OCI-LY3 (cell line): ENCODE measurements around the gene ARL8A.
"Not testable (repeated sequence)": the region's sequence is repeated elsewhere in the genome, so short reads cannot be mapped to it uniquely, and the experiment has no call there.

Source experiments
- H2AFZ ChIP-seq: fragments of 200-600, 300-600 bp; shearing (Covaris generic); 2 replicates; pipeline ENCODE4 v1.6.0; 2014; ENCODE audit warnings: antibody characterized with exemption, low read depth, low read length
- H3K27ac ChIP-seq: fragments of 200-600, 300-600 bp; sonication (generic); 2 replicates; pipeline ENCODE4 v1.5.1; 2014; ENCODE audit warnings: mild to moderate bottlenecking, low read length, moderate library complexity, mixed read lengths
- H3K27me3 ChIP-seq: fragments of 200-600, 300-600 bp; sonication (generic); 2 replicates; pipeline ENCODE4 v1.6.1; 2014; ENCODE audit warnings: low read depth, low read length, mixed read lengths
- H3K36me3 ChIP-seq: fragments of 200-600, 300-600 bp; sonication (generic); replicated peaks from 2 replicates; pipeline ENCODE3; 2014; ENCODE audit warnings: low read depth, low read length, mixed read lengths
- H3K4me1 ChIP-seq: fragments of 300-600, 200-600 bp; sonication (generic); 2 replicates; pipeline ENCODE4 v1.6.1; 2014; ENCODE audit warnings: low read length, mixed read lengths
- H3K4me2 ChIP-seq: fragments of 200-600, 300-600 bp; sonication (generic); 2 replicates; pipeline ENCODE4 v1.6.1; 2014; ENCODE audit warnings: low read length, mixed read lengths
- H3K4me3 ChIP-seq: fragments of 300-600, 200-600 bp; sonication (generic); 2 replicates; pipeline ENCODE4 v1.5.1; 2014; ENCODE audit warnings: antibody characterized with exemption, mild to moderate bottlenecking, low read length, moderate library complexity
- H3K79me2 ChIP-seq: fragments of 300-600, 200-600 bp; shearing (Covaris generic); 2 replicates; pipeline ENCODE4 v1.6.1; 2014; ENCODE audit warnings: mild to moderate bottlenecking, low read length, mixed read lengths
- H3K9ac ChIP-seq: fragments of 300-600, 200-600 bp; shearing (Covaris generic); 2 replicates; pipeline ENCODE4 v1.6.0; 2014; ENCODE audit warnings: mild to moderate bottlenecking, low read length, moderate library complexity
- H3K9me3 ChIP-seq: fragments of 200-600, 300-600 bp; shearing (Covaris generic); 2 replicates; pipeline ENCODE4 v1.6.1; 2014; ENCODE audit warnings: low read length, mixed read lengths; ENCODE audit not compliant: insufficient read depth
- H4K20me1 ChIP-seq: fragments of 200-600, 300-600 bp; sonication (generic); 2 replicates; pipeline ENCODE4 v1.6.1; 2016; ENCODE audit warnings: low read length, mixed read lengths; ENCODE audit not compliant: insufficient read depth
- EZH2phosphoT487 ChIP-seq: fragments of 200-600 bp; shearing (Covaris generic); IDR thresholded peaks from 2 replicates; pipeline ENCODE4 v1.6.1; 2018; ENCODE audit warnings: antibody characterized with exemption, mixed run types, low read depth
- TF ChIP-seq, protein P1 (sequence below): fragments of 200-600, 300-600 bp; sonication (generic); IDR thresholded peaks from 2 replicates; pipeline ENCODE4 v1.5.1; 2014; ENCODE audit warnings: antibody characterized with exemption, low read length, low read depth

ARL8A gene

DNA sequence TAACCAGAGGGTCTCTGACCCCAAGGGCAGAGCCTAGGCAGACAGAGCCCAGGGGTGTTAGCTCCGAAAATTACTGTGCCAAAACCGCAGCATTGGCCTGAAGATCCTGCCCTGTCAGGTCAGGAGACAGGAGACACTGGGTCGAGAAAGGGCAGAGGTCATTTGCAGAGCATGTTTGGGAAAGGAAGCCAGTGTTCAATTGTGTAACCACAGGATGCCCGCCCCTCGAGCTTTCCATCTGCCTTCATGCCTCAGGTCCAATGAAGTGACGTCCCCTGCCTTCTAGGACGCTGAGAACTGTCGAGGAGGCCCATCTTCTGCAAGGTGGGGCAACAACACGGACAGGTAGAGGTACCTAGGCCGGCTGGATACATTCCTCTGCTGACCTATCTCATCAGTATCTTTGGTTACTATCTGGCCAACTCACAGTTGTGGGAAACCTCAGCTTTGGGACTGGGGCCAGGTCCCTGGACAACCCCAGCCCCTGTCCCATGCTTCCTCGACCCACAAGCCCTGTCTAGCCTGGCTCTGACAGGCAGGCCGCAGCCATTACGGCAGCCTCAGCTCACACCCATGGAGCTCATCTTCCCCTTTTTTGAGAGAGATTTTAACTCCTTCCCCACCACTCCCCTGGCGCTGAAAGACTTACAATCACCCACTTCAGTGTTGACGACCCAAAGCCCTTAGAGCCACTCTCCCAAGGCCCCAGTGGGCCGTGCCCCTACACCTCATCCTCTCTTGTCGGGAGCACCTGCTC, 1.3 kb downstream of the ARL8A start:
- H3K79me2 ChIP-seq: peaks cover 64% of the 10 kb centered on the region
- no peak overlapping the region for H2AFZ ChIP-seq
- H3K4me1 ChIP-seq: peaks cover 13% of the 10 kb centered on the region
- peaks cover 23% of the 10 kb centered on the region for H3K36me3 ChIP-seq
- no peaks in the 10 kb centered on the region for H3K27me3 ChIP-seq
- peak overlapping the region; percentile 94 for H3K4me2 ChIP-seq
- TF ChIP-seq EZH2phosphoT487: no peak
- TF ChIP-seq, protein P1, sequence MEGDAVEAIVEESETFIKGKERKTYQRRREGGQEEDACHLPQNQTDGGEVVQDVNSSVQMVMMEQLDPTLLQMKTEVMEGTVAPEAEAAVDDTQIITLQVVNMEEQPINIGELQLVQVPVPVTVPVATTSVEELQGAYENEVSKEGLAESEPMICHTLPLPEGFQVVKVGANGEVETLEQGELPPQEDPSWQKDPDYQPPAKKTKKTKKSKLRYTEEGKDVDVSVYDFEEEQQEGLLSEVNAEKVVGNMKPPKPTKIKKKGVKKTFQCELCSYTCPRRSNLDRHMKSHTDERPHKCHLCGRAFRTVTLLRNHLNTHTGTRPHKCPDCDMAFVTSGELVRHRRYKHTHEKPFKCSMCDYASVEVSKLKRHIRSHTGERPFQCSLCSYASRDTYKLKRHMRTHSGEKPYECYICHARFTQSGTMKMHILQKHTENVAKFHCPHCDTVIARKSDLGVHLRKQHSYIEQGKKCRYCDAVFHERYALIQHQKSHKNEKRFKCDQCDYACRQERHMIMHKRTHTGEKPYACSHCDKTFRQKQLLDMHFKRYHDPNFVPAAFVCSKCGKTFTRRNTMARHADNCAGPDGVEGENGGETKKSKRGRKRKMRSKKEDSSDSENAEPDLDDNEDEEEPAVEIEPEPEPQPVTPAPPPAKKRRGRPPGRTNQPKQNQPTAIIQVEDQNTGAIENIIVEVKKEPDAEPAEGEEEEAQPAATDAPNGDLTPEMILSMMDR: no peak
- H3K9ac ChIP-seq: peak overlapping the region; percentile 93
- peak overlapping the region; percentile 95 for H3K4me3 ChIP-seq
- peaks cover 46% of the 10 kb centered on the region for H4K20me1 ChIP-seq
- H3K27ac ChIP-seq: peak overlapping the region; percentile 74
- no peaks in the 10 kb centered on the region for H3K9me3 ChIP-seq

DNA sequence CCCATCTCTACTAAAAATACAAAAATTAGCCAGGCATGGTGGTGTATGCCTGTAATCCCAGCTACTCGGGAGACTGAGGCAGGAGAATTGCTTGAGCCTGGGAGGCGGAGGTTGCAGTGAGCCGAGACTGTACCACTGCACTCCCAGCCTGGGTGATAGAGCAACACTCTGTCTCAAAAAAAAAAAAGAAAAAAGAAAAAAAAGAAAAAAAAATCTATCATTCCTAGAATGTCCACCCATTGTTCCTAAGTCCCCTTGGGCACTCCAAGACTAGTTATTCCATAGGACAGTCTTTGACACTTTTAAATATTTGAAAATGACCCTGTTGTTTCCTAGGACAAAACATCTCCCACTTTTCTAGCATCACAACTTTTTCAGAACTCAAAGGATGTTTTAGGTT, 3.1 kb downstream of the ARL8A start:
- Histone ChIP-seq H3K4me1 (peaks cover 13% of the 10 kb centered on the region), H3K36me3 (peaks cover 26% of the 10 kb centered on the region), H3K79me2 (peaks cover 70% of the 10 kb centered on the region), H4K20me1 (peaks cover 53% of the 10 kb centered on the region)
- H3K9ac ChIP-seq, H3K4me2 ChIP-seq, H3K27ac ChIP-seq, H2AFZ ChIP-seq, H3K9me3 ChIP-seq, H3K27me3 ChIP-seq, H3K4me3 ChIP-seq: not testable (repeated sequence)

DNA sequence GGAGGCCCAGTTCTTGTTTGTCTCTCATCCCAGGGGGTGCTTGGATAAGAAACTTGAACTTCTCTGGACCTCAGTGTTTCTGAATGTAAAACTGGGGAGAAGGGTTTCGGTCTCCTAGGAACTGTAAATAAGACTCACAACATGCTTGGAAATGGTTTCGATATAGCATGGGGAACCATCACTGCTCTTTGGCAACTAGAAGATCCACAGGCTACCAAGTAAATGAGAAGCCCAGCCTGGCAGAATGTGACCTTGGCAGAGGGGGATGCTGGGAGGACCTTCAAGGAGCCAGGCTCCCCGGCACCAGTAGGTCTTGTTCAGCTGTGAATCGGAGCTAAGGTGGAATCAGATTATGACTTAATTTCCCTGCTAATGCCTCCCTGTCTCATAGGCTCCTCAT, 3.7 kb downstream of the ARL8A start:
- H3K79me2 ChIP-seq: peaks cover 70% of the 10 kb centered on the region
- peaks cover 26% of the 10 kb centered on the region for H3K36me3 ChIP-seq
- no peak overlapping the region for H3K9ac ChIP-seq
- no peaks in the 10 kb centered on the region for H3K27me3 ChIP-seq
- H3K4me3 ChIP-seq: no peak overlapping the region
- no peak overlapping the region for H3K27ac ChIP-seq
- H3K4me2 ChIP-seq: no peak overlapping the region
- peaks cover 54% of the 10 kb centered on the region for H4K20me1 ChIP-seq
- H3K4me1 ChIP-seq: peaks cover 13% of the 10 kb centered on the region
- H3K9me3 ChIP-seq: no peaks in the 10 kb centered on the region
- no peak overlapping the region for H2AFZ ChIP-seq
- TF ChIP-seq EZH2phosphoT487: no peak
- TF ChIP-seq, protein P1: no peak

DNA sequence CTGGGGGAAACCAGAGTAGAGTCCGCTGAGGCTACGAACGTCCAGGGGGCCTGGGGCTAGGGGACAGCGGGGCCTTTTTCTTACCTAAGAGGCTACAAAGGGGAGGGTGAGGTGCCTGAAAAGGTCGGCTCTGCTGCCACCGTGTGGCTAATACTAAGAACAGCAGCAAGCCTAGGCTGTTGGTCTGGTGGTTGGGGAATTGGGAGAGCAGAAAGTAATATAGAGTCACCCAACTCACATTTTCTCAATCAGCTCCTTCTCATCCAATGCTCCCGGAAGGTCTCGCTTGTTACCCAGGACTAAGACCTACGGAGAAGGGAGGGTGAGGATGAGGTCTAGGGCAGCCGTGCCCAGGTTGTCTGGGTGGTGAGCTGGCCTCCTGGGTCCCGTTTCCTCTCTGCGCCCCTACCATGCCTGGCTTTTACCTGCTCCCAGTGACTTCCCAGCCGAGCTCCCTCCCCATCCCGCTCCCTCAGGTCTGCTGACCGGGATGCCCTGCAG, 9.3 kb downstream of the ARL8A start:
- H3K27ac ChIP-seq: no peak overlapping the region
- no peaks in the 10 kb centered on the region for H3K9me3 ChIP-seq
- TF ChIP-seq EZH2phosphoT487: no peak
- TF ChIP-seq, protein P1: peak; percentile 92
- no peaks in the 10 kb centered on the region for H3K4me1 ChIP-seq
- H2AFZ ChIP-seq: no peak overlapping the region
- H3K79me2 ChIP-seq: peaks cover 23% of the 10 kb centered on the region
- H3K9ac ChIP-seq: no peak overlapping the region
- peaks cover 31% of the 10 kb centered on the region for H4K20me1 ChIP-seq
- no peak overlapping the region for H3K4me2 ChIP-seq
- H3K36me3 ChIP-seq: peaks cover 39% of the 10 kb centered on the region
- no peak overlapping the region for H3K4me3 ChIP-seq
- H3K27me3 ChIP-seq: no peaks in the 10 kb centered on the region
